Measurements from ENCODE around the gene CAMKV.

CAMKV gene

DNA sequence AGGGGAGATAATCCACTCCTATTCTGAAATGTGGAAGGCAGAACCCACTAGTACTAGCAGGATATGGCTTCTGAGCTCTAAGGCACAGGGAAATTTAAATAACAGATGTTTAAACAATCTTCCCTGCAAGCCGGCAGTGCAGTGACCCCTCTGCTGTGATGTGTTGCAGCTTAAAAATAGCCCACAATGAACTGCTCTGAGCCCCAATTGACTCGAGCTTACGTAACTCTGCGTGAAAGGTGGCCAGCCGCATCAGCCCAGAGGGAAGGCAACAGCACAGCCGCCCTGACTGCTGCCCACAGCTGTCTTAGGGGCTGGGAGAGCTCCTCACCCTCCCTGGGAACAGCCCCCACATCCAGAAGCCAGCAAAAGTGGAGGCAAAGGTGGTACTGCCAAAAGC lies 12.5 kb upstream of the CAMKV start:
- TF ChIP-seq TEAD4 (IDR thresholded peaks at IDR 0.05) = no peak
- TF ChIP-seq RAD21 (IDR thresholded peaks at IDR 0.05; ENCODE audit: low read depth) = no peak
- no peak for TF ChIP-seq CEBPB (IDR thresholded peaks at IDR 0.05)
- TF ChIP-seq NFIC (IDR thresholded peaks at IDR 0.05) = no peak
- TF ChIP-seq, protein P1, sequence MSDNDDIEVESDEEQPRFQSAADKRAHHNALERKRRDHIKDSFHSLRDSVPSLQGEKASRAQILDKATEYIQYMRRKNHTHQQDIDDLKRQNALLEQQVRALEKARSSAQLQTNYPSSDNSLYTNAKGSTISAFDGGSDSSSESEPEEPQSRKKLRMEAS (IDR thresholded peaks at IDR 0.05) = no peak
- TF ChIP-seq TCF12 (IDR thresholded peaks at IDR 0.05; ENCODE audit: low read depth) = no peak
- TF ChIP-seq TAF1 (IDR thresholded peaks at IDR 0.05; ENCODE audit: low read depth) = no peak
- no peak for TF ChIP-seq YY1 (IDR thresholded peaks at IDR 0.05; ENCODE audit: low read depth)
- no peak for TF ChIP-seq FOXM1 (IDR thresholded peaks at IDR 0.05; ENCODE audit: borderline replicate concordance, low read depth)
- TF ChIP-seq EGR1 (IDR thresholded peaks at IDR 0.05) = no peak
- TF ChIP-seq, protein P2, sequence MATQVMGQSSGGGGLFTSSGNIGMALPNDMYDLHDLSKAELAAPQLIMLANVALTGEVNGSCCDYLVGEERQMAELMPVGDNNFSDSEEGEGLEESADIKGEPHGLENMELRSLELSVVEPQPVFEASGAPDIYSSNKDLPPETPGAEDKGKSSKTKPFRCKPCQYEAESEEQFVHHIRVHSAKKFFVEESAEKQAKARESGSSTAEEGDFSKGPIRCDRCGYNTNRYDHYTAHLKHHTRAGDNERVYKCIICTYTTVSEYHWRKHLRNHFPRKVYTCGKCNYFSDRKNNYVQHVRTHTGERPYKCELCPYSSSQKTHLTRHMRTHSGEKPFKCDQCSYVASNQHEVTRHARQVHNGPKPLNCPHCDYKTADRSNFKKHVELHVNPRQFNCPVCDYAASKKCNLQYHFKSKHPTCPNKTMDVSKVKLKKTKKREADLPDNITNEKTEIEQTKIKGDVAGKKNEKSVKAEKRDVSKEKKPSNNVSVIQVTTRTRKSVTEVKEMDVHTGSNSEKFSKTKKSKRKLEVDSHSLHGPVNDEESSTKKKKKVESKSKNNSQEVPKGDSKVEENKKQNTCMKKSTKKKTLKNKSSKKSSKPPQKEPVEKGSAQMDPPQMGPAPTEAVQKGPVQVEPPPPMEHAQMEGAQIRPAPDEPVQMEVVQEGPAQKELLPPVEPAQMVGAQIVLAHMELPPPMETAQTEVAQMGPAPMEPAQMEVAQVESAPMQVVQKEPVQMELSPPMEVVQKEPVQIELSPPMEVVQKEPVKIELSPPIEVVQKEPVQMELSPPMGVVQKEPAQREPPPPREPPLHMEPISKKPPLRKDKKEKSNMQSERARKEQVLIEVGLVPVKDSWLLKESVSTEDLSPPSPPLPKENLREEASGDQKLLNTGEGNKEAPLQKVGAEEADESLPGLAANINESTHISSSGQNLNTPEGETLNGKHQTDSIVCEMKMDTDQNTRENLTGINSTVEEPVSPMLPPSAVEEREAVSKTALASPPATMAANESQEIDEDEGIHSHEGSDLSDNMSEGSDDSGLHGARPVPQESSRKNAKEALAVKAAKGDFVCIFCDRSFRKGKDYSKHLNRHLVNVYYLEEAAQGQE (IDR thresholded peaks at IDR 0.05; ENCODE audit: low read depth) = no peak
- TF ChIP-seq CREB1 (IDR thresholded peaks at IDR 0.05; ENCODE audit: low read depth) = no peak
- no peak for TF ChIP-seq ZBTB7A (IDR thresholded peaks at IDR 0.05; ENCODE audit: low read depth)
- TF ChIP-seq EP300 (IDR thresholded peaks at IDR 0.05; ENCODE audit: borderline replicate concordance) = no peak

DNA sequence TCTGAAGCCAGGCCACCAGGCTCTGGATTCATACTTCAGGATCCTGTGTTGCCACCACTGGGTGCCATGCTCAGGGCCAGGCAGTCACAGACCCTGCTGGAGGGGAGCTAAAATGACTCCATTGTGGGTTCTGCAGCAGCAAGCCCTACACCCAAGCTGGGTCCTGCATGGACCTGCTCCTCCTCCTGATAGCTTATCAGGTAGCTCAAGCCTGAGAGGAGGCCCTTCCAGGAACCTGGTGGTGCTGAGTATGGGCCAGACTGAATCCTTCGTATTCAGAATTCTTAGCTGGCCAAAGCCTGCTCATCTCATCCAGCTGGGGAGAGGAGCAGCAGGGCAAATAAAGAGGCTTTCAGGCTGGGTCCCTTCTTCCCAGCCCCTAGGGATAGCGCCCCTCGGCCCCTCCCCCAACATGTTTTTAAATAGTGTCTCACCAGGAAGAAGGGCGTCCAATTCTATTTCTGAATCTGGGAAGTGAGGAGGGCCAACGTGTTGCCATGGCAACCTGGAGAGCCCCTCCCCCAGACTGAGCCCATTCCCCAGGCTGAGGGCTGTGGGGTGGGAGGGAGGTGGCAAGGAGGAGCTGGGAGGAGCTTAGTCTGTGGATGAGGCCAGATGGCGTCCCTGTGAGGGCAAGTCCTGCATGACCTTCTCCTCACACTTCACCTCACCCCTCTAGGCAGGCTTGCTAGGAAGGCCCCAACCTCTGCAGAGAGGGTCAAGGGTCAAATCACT lies 11.0 kb upstream of the CAMKV start:
- TF ChIP-seq TCF12 (IDR thresholded peaks at IDR 0.05; ENCODE audit: low read depth) (no peak), NFIC (IDR thresholded peaks at IDR 0.05) (no peak), EGR1 (IDR thresholded peaks at IDR 0.05) (no peak), EP300 (IDR thresholded peaks at IDR 0.05; ENCODE audit: borderline replicate concordance) (no peak), RAD21 (IDR thresholded peaks at IDR 0.05; ENCODE audit: low read depth) (no peak), TEAD4 (IDR thresholded peaks at IDR 0.05) (no peak), CREB1 (IDR thresholded peaks at IDR 0.05; ENCODE audit: low read depth) (no peak), CEBPB (IDR thresholded peaks at IDR 0.05) (no peak), YY1 (IDR thresholded peaks at IDR 0.05; ENCODE audit: low read depth) (no peak), FOXM1 (IDR thresholded peaks at IDR 0.05; ENCODE audit: borderline replicate concordance, low read depth) (no peak), ZBTB7A (IDR thresholded peaks at IDR 0.05; ENCODE audit: low read depth) (no peak), TAF1 (IDR thresholded peaks at IDR 0.05; ENCODE audit: low read depth) (no peak)
- TF ChIP-seq, protein P2 (IDR thresholded peaks at IDR 0.05; ENCODE audit: low read depth) = no peak
- TF ChIP-seq, protein P3, sequence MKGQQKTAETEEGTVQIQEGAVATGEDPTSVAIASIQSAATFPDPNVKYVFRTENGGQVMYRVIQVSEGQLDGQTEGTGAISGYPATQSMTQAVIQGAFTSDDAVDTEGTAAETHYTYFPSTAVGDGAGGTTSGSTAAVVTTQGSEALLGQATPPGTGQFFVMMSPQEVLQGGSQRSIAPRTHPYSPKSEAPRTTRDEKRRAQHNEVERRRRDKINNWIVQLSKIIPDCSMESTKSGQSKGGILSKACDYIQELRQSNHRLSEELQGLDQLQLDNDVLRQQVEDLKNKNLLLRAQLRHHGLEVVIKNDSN (IDR thresholded peaks at IDR 0.05) = no peak

DNA sequence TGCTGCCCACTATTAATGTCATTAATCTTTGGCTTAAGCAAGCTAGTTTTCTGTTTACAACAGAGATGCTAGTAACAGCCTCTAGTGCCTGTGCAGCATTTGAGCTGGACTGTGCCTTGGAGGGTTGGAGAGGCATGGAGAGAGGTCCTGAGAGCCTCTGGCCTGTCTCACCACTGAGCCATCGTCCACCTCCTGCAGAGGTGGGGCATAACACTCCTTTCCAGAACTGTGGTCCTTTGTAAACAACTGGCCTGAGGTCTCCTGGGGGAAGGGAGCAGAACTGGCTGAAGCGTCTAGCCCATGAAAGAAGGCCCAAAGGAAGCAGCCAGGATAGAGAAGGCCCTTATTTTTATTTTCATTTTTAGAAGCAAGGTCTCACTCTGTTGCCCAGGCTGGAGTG lies 10.0 kb upstream of the CAMKV start:
- TF ChIP-seq, protein P1 (IDR thresholded peaks at IDR 0.05) = no peak
- TF ChIP-seq RAD21 (IDR thresholded peaks at IDR 0.05; ENCODE audit: low read depth) = no peak

DNA sequence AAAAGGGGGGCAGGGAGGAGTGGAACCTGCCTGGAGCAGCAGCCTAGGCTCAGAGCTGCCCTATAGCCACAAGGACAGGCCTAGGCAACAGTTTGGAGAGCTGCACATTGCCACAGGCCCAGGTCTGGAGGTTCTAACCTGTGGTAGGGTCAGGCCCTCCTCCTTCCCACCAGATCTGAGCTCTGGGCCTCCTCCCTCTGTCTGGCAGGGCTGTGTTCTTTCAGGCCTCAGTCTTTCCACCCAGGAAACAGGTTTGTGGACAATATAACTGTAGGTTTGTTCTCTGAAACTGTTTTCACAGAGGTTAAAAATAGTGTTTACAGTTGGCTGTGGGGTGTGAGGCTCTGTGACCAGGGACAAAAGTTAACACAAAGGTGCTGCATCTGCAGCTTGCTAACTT lies 9.0 kb upstream of the CAMKV start:
- TF ChIP-seq RAD21 (IDR thresholded peaks at IDR 0.05; ENCODE audit: low read depth) (no peak), TEAD4 (IDR thresholded peaks at IDR 0.05) (no peak), EGR1 (IDR thresholded peaks at IDR 0.05) (no peak), TCF12 (IDR thresholded peaks at IDR 0.05; ENCODE audit: low read depth) (no peak), ZBTB7A (IDR thresholded peaks at IDR 0.05; ENCODE audit: low read depth) (no peak)

DNA sequence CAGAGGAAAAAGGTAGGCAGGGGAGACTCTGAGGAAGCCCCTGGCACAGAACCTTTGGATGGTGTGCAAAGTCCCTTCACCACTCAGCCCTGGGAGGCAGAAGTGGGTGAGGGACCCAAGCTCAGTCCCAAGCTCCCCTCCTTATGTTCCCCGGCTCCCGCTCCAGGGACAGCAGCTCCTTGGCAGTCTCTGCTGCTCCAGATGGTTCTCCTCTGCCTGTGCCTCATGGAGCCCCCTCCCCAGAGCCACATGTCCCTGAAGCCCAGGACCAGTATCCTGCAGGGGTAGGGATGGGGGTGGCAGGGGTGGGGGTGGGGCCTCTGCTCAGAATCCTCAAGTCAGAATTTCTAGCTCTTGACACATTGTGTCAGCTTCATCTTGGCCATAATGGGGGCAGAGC lies 8.0 kb upstream of the CAMKV start:
- no peak for TF ChIP-seq FOXM1 (IDR thresholded peaks at IDR 0.05; ENCODE audit: borderline replicate concordance, low read depth)
- TF ChIP-seq, protein P3 (IDR thresholded peaks at IDR 0.05) = no peak

DNA sequence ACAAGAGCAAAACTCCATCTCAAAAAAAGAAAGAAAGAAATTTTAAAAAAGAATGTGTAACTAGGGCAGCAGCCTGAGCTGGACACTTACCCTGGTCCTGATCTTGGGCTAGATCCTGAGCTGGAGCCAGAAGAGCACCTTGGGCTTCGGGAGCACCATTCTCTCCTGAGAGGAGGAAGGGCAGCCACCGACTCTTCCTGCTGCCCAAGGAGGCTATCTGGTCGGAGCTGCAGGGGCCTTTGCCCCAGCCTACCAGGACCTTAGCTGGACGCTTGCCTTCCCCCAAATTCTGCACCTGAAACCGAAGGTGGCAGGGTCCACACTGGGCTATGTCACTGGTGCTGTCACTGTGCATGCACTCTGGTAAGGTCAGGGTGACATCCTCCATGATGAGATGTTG lies 6.9 kb upstream of the CAMKV start:
- TF ChIP-seq CREB1 (IDR thresholded peaks at IDR 0.05; ENCODE audit: low read depth) = no peak
- TF ChIP-seq, protein P1 (IDR thresholded peaks at IDR 0.05) = no peak
- no peak for TF ChIP-seq TCF12 (IDR thresholded peaks at IDR 0.05; ENCODE audit: low read depth)
- TF ChIP-seq ZBTB7A (IDR thresholded peaks at IDR 0.05; ENCODE audit: low read depth) = no peak
- no peak for TF ChIP-seq FOXM1 (IDR thresholded peaks at IDR 0.05; ENCODE audit: borderline replicate concordance, low read depth)
- no peak for TF ChIP-seq RAD21 (IDR thresholded peaks at IDR 0.05; ENCODE audit: low read depth)
- TF ChIP-seq, protein P2 (IDR thresholded peaks at IDR 0.05; ENCODE audit: low read depth) = no peak
